SU-DHL-6 (cell line): Measurements from ENCODE around the gene TRIM29.

ENCODE experiments used
- CTCF ChIP-seq: fragments of 200-600 bp; sonication (generic); IDR thresholded peaks from one replicate; pipeline ENCODE4 v1.5.1; 2017; ENCODE audit warnings: antibody characterized with exemption, mild to moderate bottlenecking, low read length, moderate library complexity; ENCODE audit not compliant: insufficient read depth, poor library complexity, severe bottlenecking
- EZH2phosphoT487 ChIP-seq: fragments of 200-600 bp; sonication (generic), shearing (Covaris generic); conservative IDR thresholded peaks from 2 replicates; pipeline ENCODE4 v1.6.1; 2018; ENCODE audit warnings: mild to moderate bottlenecking, antibody characterized with exemption, low read length, moderate library complexity, mixed read lengths

GRCh38 chr11:120131941-120132644 is 5.8 kb downstream of the TRIM29 start:
- TF ChIP-seq CTCF: no peak
- no peak for TF ChIP-seq EZH2phosphoT487
